ENCODE measurements around the gene GUCA2B. TPM values are rescaled to one million over a fixed set of nuclear protein-coding genes. Genes with fewer than 3 reads are reported as not detected.

The GUCA2B gene
- total RNA-seq, 2 donors from 2014 or later, result not detected

DNA sequence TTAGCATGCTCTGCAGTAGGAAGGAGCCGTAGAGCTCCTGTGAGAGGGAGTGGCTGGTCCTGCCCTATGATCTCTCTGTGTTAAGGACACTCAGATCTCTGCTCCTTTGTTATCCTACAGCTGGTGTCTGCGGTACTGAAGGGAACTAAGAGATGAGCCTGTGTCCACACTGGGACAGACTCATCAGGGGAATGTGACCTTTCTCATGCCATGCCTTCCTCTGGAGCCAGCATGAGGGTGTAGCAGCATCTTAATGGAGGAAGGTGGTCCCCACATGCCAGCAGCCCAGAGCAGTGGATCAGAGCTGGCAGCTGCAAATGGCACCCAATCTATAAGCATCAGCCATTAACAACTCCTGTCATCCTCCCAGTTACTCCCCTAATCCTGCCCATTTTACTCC lies 24.7 kb upstream of the GUCA2B start:
- 63% methylated on average over 2 of the region's 2 CpGs for WGBS

GRCh38 chr1:42128964-42129363 lies 24.2 kb upstream of the GUCA2B start:
- intact Hi-C loops (cut with DNase I), result no loop called here
- H3K4me1 ChIP-seq (replicated peaks), result no peaks in the 10 kb centered on the region
- no peak overlapping the region for H3K27ac ChIP-seq
- H3K27me3 ChIP-seq (replicated peaks; ENCODE audit: insufficient read depth), result no peaks in the 10 kb centered on the region
- TF ChIP-seq CTCF (IDR thresholded peaks at IDR 0.05) (no peak), POLR2AphosphoS5 (IDR thresholded peaks at IDR 0.05) (no peak), POLR2A (IDR thresholded peaks at IDR 0.05) (no peak)
- H3K9me3 ChIP-seq, result no peaks in the 10 kb centered on the region
- 93% methylated on average over 3 of the region's 3 CpGs for WGBS
- no peaks in the 10 kb centered on the region for H3K36me3 ChIP-seq
- no peak overlapping the region for H3K4me3 ChIP-seq
- no peak for DNase-seq (ENCODE audit: low spot score)

More for the DNA sequence above, 24.7 kb upstream of the GUCA2B start:
- Histone ChIP-seq H3K9me3 (no peaks in the 10 kb centered on the region), H3K4me3 (no peak overlapping the region), H3K4me1 (replicated peaks) (no peaks in the 10 kb centered on the region), H3K27ac (no peak overlapping the region), H3K27me3 (replicated peaks; ENCODE audit: insufficient read depth) (no peaks in the 10 kb centered on the region), H3K36me3 (no peaks in the 10 kb centered on the region)
- intact Hi-C loops (cut with DNase I), result no loop called here
- TF ChIP-seq POLR2A (IDR thresholded peaks at IDR 0.05), result no peak
- TF ChIP-seq CTCF (IDR thresholded peaks at IDR 0.05), result no peak
- TF ChIP-seq POLR2AphosphoS5 (IDR thresholded peaks at IDR 0.05), result no peak
- DNase-seq (ENCODE audit: low spot score), result no peak

DNA sequence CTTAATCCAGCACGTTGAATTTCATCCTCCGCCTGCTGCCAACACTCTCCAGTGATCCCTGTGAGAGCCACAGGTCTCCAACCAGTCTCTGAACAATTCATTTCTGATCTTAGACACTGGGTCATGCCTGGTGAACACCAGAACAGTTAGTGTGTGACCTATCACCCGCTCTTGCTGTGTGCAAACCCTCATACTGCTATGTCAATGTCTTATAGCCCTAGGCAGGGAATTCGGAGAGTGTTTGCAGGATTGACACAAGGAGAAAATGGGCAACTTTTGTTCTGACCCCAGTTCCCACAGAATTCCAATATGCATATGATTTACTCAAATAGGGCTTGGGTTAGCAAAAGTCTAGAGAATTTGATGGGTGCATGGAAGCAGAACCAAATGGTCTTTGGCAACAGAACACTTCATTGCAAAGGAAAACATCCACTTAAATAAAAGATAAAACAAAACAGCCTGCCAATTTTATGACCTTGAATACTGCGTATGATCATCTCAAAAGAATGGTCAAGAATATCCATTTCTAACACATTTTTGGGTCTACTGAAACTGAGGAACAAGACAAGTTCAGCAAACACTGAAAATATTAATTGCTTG lies 23.0 kb upstream of the GUCA2B start:
- Histone ChIP-seq H3K27me3 (replicated peaks; ENCODE audit: insufficient read depth) (no peaks in the 10 kb centered on the region), H3K4me3 (no peak overlapping the region), H3K27ac (no peak overlapping the region), H3K9me3 (no peaks in the 10 kb centered on the region), H3K4me1 (replicated peaks) (no peaks in the 10 kb centered on the region), H3K36me3 (no peaks in the 10 kb centered on the region)
- WGBS, result 93% methylated on average over 5 of the region's 5 CpGs
- TF ChIP-seq POLR2A (IDR thresholded peaks at IDR 0.05) (no peak), POLR2AphosphoS5 (IDR thresholded peaks at IDR 0.05) (no peak), CTCF (IDR thresholded peaks at IDR 0.05) (no peak)
- DNase-seq (ENCODE audit: low spot score), result no peak
- intact Hi-C loops (cut with DNase I), result no loop called here

DNA sequence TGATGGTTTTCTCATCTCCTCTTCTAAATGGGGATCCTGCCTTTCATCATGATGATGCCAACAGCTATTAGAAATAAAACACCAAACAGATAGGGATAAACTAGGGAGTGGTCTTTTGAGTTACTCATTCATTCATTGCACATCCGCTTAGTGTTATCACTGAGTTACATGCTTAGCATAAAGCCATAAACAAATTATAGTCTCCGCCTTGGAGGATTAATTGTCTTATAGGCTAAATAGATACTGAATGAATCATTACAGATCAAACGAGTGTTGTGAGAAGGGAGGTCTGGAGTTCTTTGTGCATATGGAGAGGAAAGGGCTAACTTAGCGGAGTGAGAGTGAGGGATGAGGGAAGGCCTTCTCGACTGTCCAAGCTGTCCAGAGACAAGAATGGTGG lies 19.8 kb upstream of the GUCA2B start:
- no peak for DNase-seq (ENCODE audit: low spot score)
- Histone ChIP-seq H3K4me3 (no peak overlapping the region), H3K27ac (no peak overlapping the region), H3K9me3 (no peaks in the 10 kb centered on the region), H3K36me3 (no peaks in the 10 kb centered on the region), H3K4me1 (replicated peaks) (no peaks in the 10 kb centered on the region), H3K27me3 (replicated peaks; ENCODE audit: insufficient read depth) (no peaks in the 10 kb centered on the region)
- TF ChIP-seq CTCF (IDR thresholded peaks at IDR 0.05), result no peak
- TF ChIP-seq POLR2AphosphoS5 (IDR thresholded peaks at IDR 0.05), result no peak
- no peak for TF ChIP-seq POLR2A (IDR thresholded peaks at IDR 0.05)
- intact Hi-C loops (cut with DNase I), result no loop called here
- 87% methylated on average over 5 of the region's 5 CpGs for WGBS

DNA sequence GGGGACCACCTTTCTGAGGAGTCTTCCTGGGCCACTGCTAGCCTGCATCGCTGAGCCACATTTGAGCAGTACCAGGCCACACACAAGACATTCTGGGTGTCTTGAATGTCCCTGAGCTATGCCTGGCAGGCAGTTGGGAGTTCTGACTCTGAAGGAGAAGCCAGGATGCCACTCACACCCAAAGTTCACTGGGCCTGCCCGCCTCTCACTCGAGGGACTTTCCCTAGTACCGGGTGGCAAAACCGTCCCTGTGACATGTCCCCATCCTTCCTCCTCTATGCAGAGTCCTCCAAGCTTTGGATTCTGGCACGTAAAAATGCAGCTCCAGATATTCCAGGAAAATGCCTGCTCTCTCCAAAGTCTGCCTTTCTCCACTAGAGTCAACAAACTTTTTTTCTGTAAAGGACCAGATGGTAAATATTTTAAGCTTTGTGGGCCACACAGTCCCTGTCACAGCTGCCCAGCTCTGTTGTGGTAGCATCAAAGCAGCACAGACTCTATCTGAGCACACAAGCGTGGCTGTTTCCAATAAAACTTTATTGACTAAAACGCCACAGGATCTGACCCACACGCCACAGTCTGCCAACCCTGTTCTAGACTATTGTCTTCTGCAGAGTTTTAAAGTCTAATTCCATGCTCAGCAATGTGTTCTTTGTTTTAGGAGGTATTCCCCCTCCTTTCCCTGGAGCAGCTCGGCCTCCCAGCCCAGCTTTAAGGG lies 19.2 kb upstream of the GUCA2B start:
- Histone ChIP-seq H3K4me3 (no peak overlapping the region), H3K27ac (no peak overlapping the region), H3K4me1 (replicated peaks) (no peaks in the 10 kb centered on the region), H3K9me3 (no peaks in the 10 kb centered on the region), H3K27me3 (replicated peaks; ENCODE audit: insufficient read depth) (no peaks in the 10 kb centered on the region), H3K36me3 (no peaks in the 10 kb centered on the region)
- DNase-seq (ENCODE audit: low spot score), result no peak
- no peak for TF ChIP-seq CTCF (IDR thresholded peaks at IDR 0.05)
- no peak for TF ChIP-seq POLR2A (IDR thresholded peaks at IDR 0.05)
- no peak for TF ChIP-seq POLR2AphosphoS5 (IDR thresholded peaks at IDR 0.05)
- intact Hi-C loops (cut with DNase I), result no loop called here
- WGBS, result 70% methylated on average over 10 of the region's 10 CpGs

All from prostate gland (tissue), 2 donors.